Esophagus muscularis mucosa (tissue), 4 donors: ENCODE measurements around the gene TMEM154.

Source experiments
- EP300 ChIP-seq: sonication (generic); formaldehyde crosslinking; IDR thresholded peaks from one replicate; pipeline ENCODE4 v1.6.1; 2017; ENCODE audit warnings: antibody characterized with exemption
- POLR2A ChIP-seq: fragments of 450-650 bp; IDR thresholded peaks from one replicate; pipeline ENCODE4 v1.6.1; 2017; ENCODE audit warnings: antibody characterized with exemption, moderate library complexity, mild to moderate bottlenecking, low read depth
- POLR2AphosphoS5 ChIP-seq, 2 donors: sonication (generic); formaldehyde crosslinking; IDR thresholded peaks; one replicate each; pipeline ENCODE4 v1.6.1; 2017; ENCODE audit warnings: antibody characterized with exemption in 2 of 2
- TF ChIP-seq, protein P1 (sequence below), 3 experiments: fragments of 200-600 bp in 2 of 3; fragments of 450-650 bp in 1 of 3; sonication (generic) in 2 of 3; IDR thresholded peaks; one replicate each; pipeline ENCODE4 v1.5.1; 2017 to 2019; ENCODE audit warnings: antibody characterized with exemption in 3 of 3, mild to moderate bottlenecking in 2 of 3, moderate library complexity in 1 of 3

DNA sequence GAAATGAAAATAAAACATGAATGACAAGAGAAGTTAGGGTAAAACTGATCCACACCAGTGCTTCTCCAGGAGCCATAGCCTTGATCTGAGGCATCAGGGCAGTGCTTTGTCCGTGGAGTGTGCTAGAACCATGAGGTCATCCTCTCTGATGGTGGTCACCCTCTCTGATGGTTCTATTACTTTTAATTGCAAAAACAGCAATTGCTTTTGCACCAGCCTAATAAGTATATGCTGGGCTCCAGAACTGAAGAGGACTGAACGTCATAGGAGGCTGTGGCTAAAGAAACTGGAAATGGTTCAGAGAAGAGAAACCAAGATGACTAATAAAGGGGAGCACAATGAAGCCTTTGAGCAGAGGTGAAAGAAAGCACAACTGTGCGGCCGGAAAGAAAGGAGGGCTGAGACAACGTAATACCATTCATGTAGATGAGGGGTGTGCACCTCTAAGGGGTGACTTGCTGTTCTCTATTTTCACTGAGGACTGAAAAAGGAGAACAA lies 17.0 kb upstream of the TMEM154 start:
- TF ChIP-seq, protein P1, sequence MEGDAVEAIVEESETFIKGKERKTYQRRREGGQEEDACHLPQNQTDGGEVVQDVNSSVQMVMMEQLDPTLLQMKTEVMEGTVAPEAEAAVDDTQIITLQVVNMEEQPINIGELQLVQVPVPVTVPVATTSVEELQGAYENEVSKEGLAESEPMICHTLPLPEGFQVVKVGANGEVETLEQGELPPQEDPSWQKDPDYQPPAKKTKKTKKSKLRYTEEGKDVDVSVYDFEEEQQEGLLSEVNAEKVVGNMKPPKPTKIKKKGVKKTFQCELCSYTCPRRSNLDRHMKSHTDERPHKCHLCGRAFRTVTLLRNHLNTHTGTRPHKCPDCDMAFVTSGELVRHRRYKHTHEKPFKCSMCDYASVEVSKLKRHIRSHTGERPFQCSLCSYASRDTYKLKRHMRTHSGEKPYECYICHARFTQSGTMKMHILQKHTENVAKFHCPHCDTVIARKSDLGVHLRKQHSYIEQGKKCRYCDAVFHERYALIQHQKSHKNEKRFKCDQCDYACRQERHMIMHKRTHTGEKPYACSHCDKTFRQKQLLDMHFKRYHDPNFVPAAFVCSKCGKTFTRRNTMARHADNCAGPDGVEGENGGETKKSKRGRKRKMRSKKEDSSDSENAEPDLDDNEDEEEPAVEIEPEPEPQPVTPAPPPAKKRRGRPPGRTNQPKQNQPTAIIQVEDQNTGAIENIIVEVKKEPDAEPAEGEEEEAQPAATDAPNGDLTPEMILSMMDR (IDR thresholded peaks at IDR 0.05): no peak
- TF ChIP-seq POLR2A (no peak), POLR2AphosphoS5 (IDR thresholded peaks at IDR 0.05) (no peak), EP300 (no peak)
